GM12875 (cell line): ENCODE results near the gene TNFSF9.
A peak's percentile ranks its signal among the peaks of the same experiment; 100 is the strongest.

ENCODE experiments used
- H3K4me3 ChIP-seq: one replicate; pipeline ENCODE4 v1.5.1; 2011; ENCODE audit warnings: low read depth, low read length, control low read depth
- CTCF ChIP-seq: IDR thresholded peaks from 2 replicates; pipeline ENCODE4 v1.5.1; 2011; ENCODE audit warnings: low read depth, mild to moderate bottlenecking, control low read depth, inconsistent platforms, low read length, moderate library complexity, borderline replicate concordance; ENCODE audit not compliant: insufficient read depth

Gene TNFSF9

GRCh38 chr19:6530386-6531162 is at the start of gene TNFSF9:
Gene TNFSF9, plus strand, starts transcription at chr19:6531026. Its CDS starts 11 bp downstream, at chr19:6531037.
- peak within 1 kb of the TSS; percentile 94 for H3K4me3 ChIP-seq
- TF ChIP-seq CTCF, result no peak

GRCh38 chr19:6481541-6482342 is 49.1 kb upstream of the TNFSF9 start, which contains the start of gene DENND1C:
Gene DENND1C, minus strand, starts transcription at chr19:6481787. Its CDS starts 92 bp downstream, at chr19:6481695.
- H3K4me3 ChIP-seq, result peak within 1 kb of the TSS; percentile 92
- TF ChIP-seq CTCF, result peak; percentile 50; the same call in 1 of the 2 replicates

GRCh38 chr19:6482343-6482686 is 48.5 kb upstream of the TNFSF9 start:
- TF ChIP-seq CTCF, result no peak
- no peak overlapping the region for H3K4me3 ChIP-seq

GRCh38 chr19:6483235-6483634 is 47.6 kb upstream of the TNFSF9 start:
- no peak for TF ChIP-seq CTCF
- H3K4me3 ChIP-seq, result no peak overlapping the region

GRCh38 chr19:6484230-6484629 is 46.6 kb upstream of the TNFSF9 start:
- H3K4me3 ChIP-seq, result no peak overlapping the region
- no peak for TF ChIP-seq CTCF

- no peak overlapping the region for H3K4me3 ChIP-seq
- no peak for TF ChIP-seq CTCF
Measured at GRCh38 chr19:6484831-6485230, 46.0 kb upstream of the TNFSF9 start.
